ENCODE results near the gene MAFB. TPM values are rescaled to one million over a fixed set of nuclear protein-coding genes. Genes with fewer than 3 reads are reported as not detected.
A peak's percentile ranks its signal among the peaks of the same experiment; 100 is the strongest.

MAFB gene
- total RNA-seq, 4 donors from 2014 or later: 17.0 to 66.9 (median 28.7) TPM

DNA sequence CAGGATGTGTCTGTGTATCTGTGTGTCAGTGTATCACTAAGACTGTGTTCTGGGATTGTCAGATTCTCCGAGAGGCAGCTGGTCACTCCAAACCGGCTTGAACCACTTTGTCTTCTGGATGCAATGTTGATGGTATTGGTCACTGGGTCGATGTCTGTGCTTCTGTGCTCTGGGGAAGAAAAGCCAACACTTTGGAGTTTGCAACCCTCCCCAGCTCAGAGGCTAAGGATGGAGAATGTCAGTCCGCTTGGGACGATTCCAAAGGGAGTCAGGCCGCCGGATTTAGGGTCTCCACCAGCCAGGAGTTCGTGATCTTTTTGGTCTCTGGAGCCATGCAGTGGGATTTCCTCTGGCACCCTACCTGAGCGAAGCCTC lies 5.2 kb downstream of the MAFB start:
- WGBS, 2 donors (ENCODE audit: low coverage in 1 of 2): 80% methylated on average over 2 of the region's 9 CpGs; no CpG with 5 or more reads in 1 of the 2 donors
- no peaks in the 10 kb centered on the region for H3K9me3 ChIP-seq
- ATAC-seq: no peak
- H3K36me3 ChIP-seq: no peaks in the 10 kb centered on the region
- H3K4me1 ChIP-seq: peaks cover 0 to 47% (median 4%) of the 10 kb centered on the region in 3 donors
- peak overlapping the region in 3 of 4 donors; percentile 35 to 69 (median 48) for H3K27ac ChIP-seq
- H3K27me3 ChIP-seq: peaks cover 17% of the 10 kb centered on the region
- peak overlapping the region in 1 of 2 donors; percentile 73 for H3K4me3 ChIP-seq
- no peak for TF ChIP-seq POLR2AphosphoS5 (IDR thresholded peaks at IDR 0.05)
- TF ChIP-seq, protein P1, sequence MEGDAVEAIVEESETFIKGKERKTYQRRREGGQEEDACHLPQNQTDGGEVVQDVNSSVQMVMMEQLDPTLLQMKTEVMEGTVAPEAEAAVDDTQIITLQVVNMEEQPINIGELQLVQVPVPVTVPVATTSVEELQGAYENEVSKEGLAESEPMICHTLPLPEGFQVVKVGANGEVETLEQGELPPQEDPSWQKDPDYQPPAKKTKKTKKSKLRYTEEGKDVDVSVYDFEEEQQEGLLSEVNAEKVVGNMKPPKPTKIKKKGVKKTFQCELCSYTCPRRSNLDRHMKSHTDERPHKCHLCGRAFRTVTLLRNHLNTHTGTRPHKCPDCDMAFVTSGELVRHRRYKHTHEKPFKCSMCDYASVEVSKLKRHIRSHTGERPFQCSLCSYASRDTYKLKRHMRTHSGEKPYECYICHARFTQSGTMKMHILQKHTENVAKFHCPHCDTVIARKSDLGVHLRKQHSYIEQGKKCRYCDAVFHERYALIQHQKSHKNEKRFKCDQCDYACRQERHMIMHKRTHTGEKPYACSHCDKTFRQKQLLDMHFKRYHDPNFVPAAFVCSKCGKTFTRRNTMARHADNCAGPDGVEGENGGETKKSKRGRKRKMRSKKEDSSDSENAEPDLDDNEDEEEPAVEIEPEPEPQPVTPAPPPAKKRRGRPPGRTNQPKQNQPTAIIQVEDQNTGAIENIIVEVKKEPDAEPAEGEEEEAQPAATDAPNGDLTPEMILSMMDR (IDR thresholded peaks at IDR 0.05): no peak
- no peak for TF ChIP-seq EP300 (IDR thresholded peaks at IDR 0.05)

DNA sequence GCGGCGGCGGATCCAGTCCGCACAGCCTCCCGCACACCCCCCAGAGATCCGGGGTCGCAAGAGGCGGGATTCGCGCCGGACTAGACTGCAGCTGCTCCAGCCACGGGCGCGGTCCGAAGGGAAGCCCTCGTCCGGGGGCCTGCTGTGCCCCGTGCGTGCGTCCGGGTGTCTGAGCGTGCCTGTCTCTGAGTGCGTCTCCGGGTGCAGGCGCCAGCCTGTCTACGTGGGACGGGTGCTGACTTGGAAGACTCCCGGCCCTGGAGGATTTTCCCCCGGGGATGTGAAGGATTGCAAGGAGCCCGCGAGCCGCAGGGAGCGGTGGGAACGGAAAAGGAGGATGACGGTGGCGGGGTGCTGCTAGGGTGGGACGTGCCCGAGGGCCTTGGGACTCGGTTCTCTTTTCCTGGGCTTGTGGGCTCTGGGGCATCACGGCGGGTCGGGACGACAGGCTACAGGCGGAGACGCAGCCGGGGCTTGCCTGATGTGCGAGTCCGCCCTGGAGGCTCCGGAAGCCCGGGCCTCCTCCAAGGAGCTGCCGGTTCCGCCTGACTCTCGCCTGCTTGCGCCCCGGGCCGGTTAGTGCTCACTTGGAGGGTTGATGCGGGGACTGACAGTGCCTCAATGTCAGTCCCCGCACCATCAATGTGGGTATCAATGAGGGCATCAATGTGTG lies 5.7 kb downstream of the MAFB start:
- H3K36me3 ChIP-seq: no peaks in the 10 kb centered on the region
- peak overlapping the region in 3 of 4 donors; percentile 35 to 69 (median 48) for H3K27ac ChIP-seq
- TF ChIP-seq POLR2AphosphoS5 (IDR thresholded peaks at IDR 0.05) (no peak), POLR2A (IDR thresholded peaks at IDR 0.05) (peak; percentile 14 to 44)
- TF ChIP-seq, protein P1 (IDR thresholded peaks at IDR 0.05): no peak
- peaks cover 0 to 42% (median 4%) of the 10 kb centered on the region in 3 donors for H3K4me1 ChIP-seq
- H3K27me3 ChIP-seq: peaks cover 17% of the 10 kb centered on the region
- peak overlapping the region in 1 of 2 donors; percentile 73 for H3K4me3 ChIP-seq
- ATAC-seq: peak; percentile 34
- 24% methylated on average over 4 of the region's 58 CpGs; no CpG with 5 or more reads in 1 of the 2 donors for WGBS, 2 donors (ENCODE audit: low coverage in 1 of 2)
- no peaks in the 10 kb centered on the region for H3K9me3 ChIP-seq

DNA sequence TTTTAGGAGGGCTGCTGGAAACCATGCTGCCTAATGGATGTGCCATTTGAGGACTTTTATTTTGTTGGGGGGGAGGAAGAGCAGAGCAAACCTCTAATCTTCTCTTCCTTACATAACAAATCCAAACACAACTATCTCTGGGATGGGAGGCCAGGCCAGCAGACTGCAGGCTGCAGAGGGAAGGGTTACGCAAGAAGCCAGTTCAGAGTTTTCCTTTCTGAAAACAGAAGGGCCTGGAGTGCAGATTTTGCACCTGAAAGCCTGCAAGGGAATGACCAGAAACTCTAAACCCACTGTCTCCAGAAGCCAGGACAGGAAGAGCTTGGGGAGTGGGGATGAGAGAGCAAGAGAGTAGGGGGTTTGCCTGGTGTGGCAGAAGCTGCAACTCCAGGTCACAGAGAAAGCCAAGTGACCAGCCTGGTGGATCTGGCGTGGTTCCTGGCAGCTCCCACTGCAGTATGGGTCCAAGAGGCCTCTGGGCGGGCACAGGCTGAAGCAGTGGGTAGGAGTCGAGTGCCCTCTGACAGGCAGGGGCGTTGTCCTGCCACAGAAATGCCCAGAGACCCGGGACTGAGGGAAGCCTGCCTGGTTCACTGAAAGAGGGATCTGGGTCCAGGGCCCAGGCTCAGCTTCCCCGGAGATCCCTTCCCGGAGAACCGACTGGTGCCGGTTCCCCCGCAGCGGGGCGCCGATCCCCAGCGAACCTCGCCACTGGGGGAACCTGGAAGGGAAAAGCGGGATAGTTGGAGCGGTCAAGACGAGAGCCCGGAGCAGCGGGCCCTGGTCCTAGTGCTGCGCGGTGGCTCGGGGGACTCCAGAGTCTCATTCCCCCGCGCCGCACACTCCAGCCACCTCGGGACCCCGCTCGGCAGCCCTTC lies 6.7 kb downstream of the MAFB start:
- 38% methylated on average over 9 of the region's 30 CpGs; no CpG with 5 or more reads in 1 of the 2 donors for WGBS, 2 donors (ENCODE audit: low coverage in 1 of 2)
- H3K27ac ChIP-seq: peak overlapping the region in 3 of 4 donors; percentile 35 to 69 (median 48)
- peak overlapping the region in 1 of 2 donors; percentile 73 for H3K4me3 ChIP-seq
- TF ChIP-seq EP300 (IDR thresholded peaks at IDR 0.05) (no peak), POLR2A (IDR thresholded peaks at IDR 0.05) (peak in 1 of 2 donors; percentile 25)
- ATAC-seq: peak; percentile 42
- peaks cover 0 to 32% (median 4%) of the 10 kb centered on the region in 3 donors for H3K4me1 ChIP-seq
- H3K9me3 ChIP-seq: no peaks in the 10 kb centered on the region
- peaks cover 17% of the 10 kb centered on the region for H3K27me3 ChIP-seq
- H3K36me3 ChIP-seq: no peaks in the 10 kb centered on the region

DNA sequence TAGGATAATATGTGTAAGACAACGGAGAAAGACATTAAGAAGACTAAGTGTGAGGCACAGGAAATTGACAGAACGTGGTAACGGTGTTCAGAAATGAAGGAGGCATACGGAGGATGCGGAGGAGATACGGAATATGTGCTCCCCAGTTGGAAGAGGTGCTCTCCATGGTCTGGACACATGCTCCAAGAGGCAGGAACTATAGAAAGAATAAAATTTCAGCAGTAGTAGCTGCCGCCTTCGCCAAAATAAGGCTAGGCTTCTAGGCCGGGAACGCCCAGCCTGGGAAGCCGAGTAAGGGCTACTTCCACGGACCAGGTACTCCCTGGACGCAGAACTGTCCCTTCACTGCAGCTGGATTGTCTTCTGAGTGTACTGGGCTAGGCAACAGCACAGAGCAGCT lies 7.4 kb downstream of the MAFB start:
- Histone ChIP-seq H3K4me3 (no peak overlapping the region), H3K27ac (peak overlapping the region in 2 of 4 donors; percentile 28 to 48), H3K4me1 (peaks cover 0 to 25% (median 4%) of the 10 kb centered on the region in 3 donors), H3K27me3 (peaks cover 17% of the 10 kb centered on the region), H3K36me3 (no peaks in the 10 kb centered on the region), H3K9me3 (no peaks in the 10 kb centered on the region)
- TF ChIP-seq POLR2A (IDR thresholded peaks at IDR 0.05) (no peak), POLR2AphosphoS5 (IDR thresholded peaks at IDR 0.05) (no peak), EP300 (IDR thresholded peaks at IDR 0.05) (no peak)
- TF ChIP-seq, protein P1 (IDR thresholded peaks at IDR 0.05): no peak
- ATAC-seq: no peak
- WGBS, 2 donors (ENCODE audit: low coverage in 1 of 2): 84 to 90% methylated on average over 6 to 11 of the region's 13 CpGs

DNA sequence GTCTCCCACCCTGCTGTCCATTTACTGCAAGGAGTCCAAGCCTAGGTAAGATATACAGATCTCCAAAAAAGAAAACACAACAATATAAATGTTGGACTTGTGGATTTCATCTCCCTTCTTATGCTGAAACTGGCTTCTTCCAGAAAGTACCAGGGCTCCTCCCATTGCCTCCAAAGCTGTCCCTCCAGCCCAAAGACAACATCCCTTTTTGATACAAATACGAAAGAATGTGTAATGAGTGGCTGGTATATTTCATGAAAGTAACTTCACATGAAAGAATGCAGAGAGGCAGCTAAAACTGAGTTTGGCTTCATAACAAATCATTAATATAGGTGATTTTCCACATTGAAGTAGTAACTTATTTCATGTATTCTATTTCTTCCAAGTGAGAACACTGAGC lies 7.9 kb downstream of the MAFB start:
- no peaks in the 10 kb centered on the region for H3K9me3 ChIP-seq
- H3K36me3 ChIP-seq: no peaks in the 10 kb centered on the region
- TF ChIP-seq POLR2A (IDR thresholded peaks at IDR 0.05): no peak
- TF ChIP-seq POLR2AphosphoS5 (IDR thresholded peaks at IDR 0.05): no peak
- TF ChIP-seq, protein P1 (IDR thresholded peaks at IDR 0.05): no peak
- no peak for TF ChIP-seq EP300 (IDR thresholded peaks at IDR 0.05)
- no peak overlapping the region for H3K4me3 ChIP-seq
- peaks cover 0 to 20% (median 4%) of the 10 kb centered on the region in 3 donors for H3K4me1 ChIP-seq
- no peak overlapping the region for H3K27ac ChIP-seq
- WGBS, 2 donors (ENCODE audit: low coverage in 1 of 2): 94 to 100% methylated on average over 1 of the region's 1 CpG
- no peak for ATAC-seq
- peaks cover 17% of the 10 kb centered on the region for H3K27me3 ChIP-seq
